ENCODE measurements around the gene EHMT2. TPM values are rescaled to one million over a fixed set of nuclear protein-coding genes. Genes with fewer than 3 reads are reported as not detected.

The EHMT2 gene
- total and polyA plus RNA-seq, 2 of the 8 experiments (the other 6 are each of a cell fraction or from before 2014, with no cell fraction given), result 125 to 177 TPM

GRCh38 chr6:31928672-31928939 is 31.1 kb upstream of the EHMT2 start:
- no peak overlapping the region for H4K5ac ChIP-seq (ENCODE audit: insufficient read length, low read depth, low read length)
- no peaks in the 10 kb centered on the region for H4K20me1 ChIP-seq (replicated peaks in 1 of 2; ENCODE audit: control insufficient read depth in 1 of 2, insufficient read depth in 2 of 2, low read length in 2 of 2)
- H3K4ac ChIP-seq (replicated peaks; ENCODE audit: insufficient read length, low read depth, low read length), result no peak overlapping the region
- no peaks in the 10 kb centered on the region for H3K23me2 ChIP-seq (ENCODE audit: low read depth, low read length)
- H3K9ac ChIP-seq (replicated peaks in 1 of 4; ENCODE audit: extremely low read depth in 1 of 4, low read depth in 3 of 4, low read length in 3 of 4), result no peak overlapping the region
- no peak overlapping the region for H3K14ac ChIP-seq (ENCODE audit: insufficient read length)
- no peak overlapping the region for H3K27ac ChIP-seq (ENCODE audit: low read depth, low read length)
- 89% methylated on average over 9 of the region's 9 CpGs; no CpG with 5 or more reads in 1 of the 2 experiments for WGBS, 2 experiments (ENCODE audit: extremely low coverage in 1 of 2, insufficient coverage in 1 of 2, insufficient read length in 1 of 2, insufficient replicate concordance in 2 of 2, low coverage in 1 of 2, low lambda C conversion rate in 2 of 2, missing lambda C conversion rate in 1 of 2)
- no peaks in the 10 kb centered on the region for H3K79me1 ChIP-seq (ENCODE audit: low read depth, low read length)
- H3K9me3 ChIP-seq (ENCODE audit: insufficient read depth in 2 of 2, low read depth in 1 of 2, low read length in 1 of 2), result peaks cover 4% of the 10 kb centered on the region in 2 experiments; a peak in 1 of 4 replicates
- no peak overlapping the region for H2BK15ac ChIP-seq (ENCODE audit: low read length)
- no peak overlapping the region for H3K4me3 ChIP-seq (ENCODE audit: extremely low read depth in 1 of 4, insufficient read depth in 2 of 4, low read depth in 3 of 4, low read length in 4 of 4)
- no peak overlapping the region for H4K8ac ChIP-seq (ENCODE audit: extremely low read depth, insufficient read depth, low read length)
- H3K79me2 ChIP-seq (ENCODE audit: control insufficient read depth in 1 of 2, insufficient read depth in 2 of 2, low read length in 2 of 2), result no peaks in the 10 kb centered on the region
- POLR2A ChIA-PET (ENCODE audit: partially characterized antibody), result interaction anchor here (0.7 to 1.7 kb wide), 3 partner anchors 11 to 22 kb away, joined by 3 to 6 read pairs (median 4); partner anchors contain the start of gene CFB
- no peak overlapping the region for H2AK5ac ChIP-seq (ENCODE audit: low read depth, low read length)
- no peak overlapping the region for H2BK120ac ChIP-seq (replicated peaks; ENCODE audit: low read depth, low read length)
- H3K18ac ChIP-seq (ENCODE audit: extremely low read depth, low read length), result no peak overlapping the region
- H4K91ac ChIP-seq (replicated peaks; ENCODE audit: insufficient read length, low read length), result no peak overlapping the region
- H3K4me1 ChIP-seq (replicated peaks in 1 of 4; ENCODE audit: control insufficient read depth in 3 of 4, insufficient read depth in 4 of 4, low read length in 3 of 4), result no peaks in the 10 kb centered on the region
- H2BK12ac ChIP-seq (ENCODE audit: low read depth, low read length), result no peak overlapping the region
- FAIRE-seq, result no peak
- no peaks in the 10 kb centered on the region for H3K27me3 ChIP-seq (replicated peaks in 1 of 4; ENCODE audit: control insufficient read depth in 3 of 4, extremely low read depth in 1 of 4, insufficient read depth in 3 of 4, low read length in 3 of 4)
- no peak overlapping the region for H2AFZ ChIP-seq (ENCODE audit: low read length)
- H3K36me3 ChIP-seq (ENCODE audit: control insufficient read depth in 2 of 4, insufficient read depth in 4 of 4, low read length in 3 of 4), result no peaks in the 10 kb centered on the region
- no peak for DNase-seq (ENCODE audit: low read depth in 1 of 2, low spot score in 2 of 2)
- no peak overlapping the region for H2BK5ac ChIP-seq (ENCODE audit: low read depth, low read length)
- no peak overlapping the region for H2BK20ac ChIP-seq (ENCODE audit: low read length)
- H3K4me2 ChIP-seq (ENCODE audit: insufficient read depth in 1 of 2, low read depth in 2 of 2, low read length in 2 of 2), result no peak overlapping the region
- no peak overlapping the region for H3K23ac ChIP-seq (ENCODE audit: insufficient read length)
- H3K56ac ChIP-seq (replicated peaks; ENCODE audit: insufficient read length, low read depth, low read length), result no peak overlapping the region
- TF ChIP-seq PHF8 (conservative IDR thresholded peaks at IDR 0.05; ENCODE audit: low read depth, low read length) (no peak), SP2 (IDR thresholded peaks at IDR 0.05; ENCODE audit: low read length) (no peak), RFX5 (IDR thresholded peaks at IDR 0.05; ENCODE audit: borderline replicate concordance, low read depth, low read length) (no peak), RAD21 (IDR thresholded peaks at IDR 0.05 in 1 of 2, conservative IDR thresholded peaks at IDR 0.05 in 1 of 2; ENCODE audit: low read depth in 2 of 2, low read length in 2 of 2) (no peak), YY1 (IDR thresholded peaks at IDR 0.05; ENCODE audit: low read depth, low read length) (no peak), TBP (IDR thresholded peaks at IDR 0.05; ENCODE audit: low read depth, low read length) (no peak), RNF2 (IDR thresholded peaks at IDR 0.05; ENCODE audit: borderline replicate concordance, low read depth, low read length, missing control alignments, poor library complexity, severe bottlenecking) (no peak)
- CTCF ChIA-PET (ENCODE audit: partially characterized antibody), result interaction anchor here (2.3 kb wide), 1 partner anchor 23 kb away, joined by 17 read pairs; no protein-coding TSS in a partner anchor

All from H1 (cell line).